Hepatocyte (in vitro differentiated cells): ENCODE results near the gene STARD8. TPM values are rescaled to one million over a fixed set of nuclear protein-coding genes. Genes with fewer than 3 reads are reported as not detected.

Source experiments
- DNase-seq: peaks from one replicate; pipeline ENCODE4 v3.0.0-alpha.2; 2016; ENCODE audit warnings: low spot score
- H2AFZ ChIP-seq: fragments of 200-600 bp; sonication (generic); 2 replicates; pipeline ENCODE4 v1.6.0; 2016; ENCODE audit warnings: antibody characterized with exemption, mild to moderate bottlenecking
- H3K27ac ChIP-seq: fragments of 200-600 bp; sonication (generic); 2 replicates; pipeline ENCODE4 v1.5.1; 2016; ENCODE audit warnings: mild to moderate bottlenecking
- H3K27me3 ChIP-seq: fragments of 200-600 bp; sonication (generic); 2 replicates; pipeline ENCODE4 v1.6.1; 2016
- H3K36me3 ChIP-seq: fragments of 200-600 bp; sonication (generic); replicated peaks from 2 replicates; pipeline ENCODE4 v1.5.1; 2016; ENCODE audit warnings: low read depth; ENCODE audit not compliant: insufficient read depth
- H3K4me1 ChIP-seq: fragments of 200-600 bp; sonication (generic); 2 replicates; pipeline ENCODE4 v1.5.1; 2016; ENCODE audit warnings: mild to moderate bottlenecking, moderate library complexity; ENCODE audit not compliant: insufficient read depth
- H3K4me2 ChIP-seq: fragments of 200-600 bp; sonication (generic); 2 replicates; pipeline ENCODE4 v1.6.0; 2016
- H3K4me3 ChIP-seq: fragments of 200-600 bp; sonication (generic); 2 replicates; pipeline ENCODE4 v1.5.1; 2016; ENCODE audit warnings: mild to moderate bottlenecking
- H3K79me2 ChIP-seq: fragments of 200-600 bp; sonication (generic); 2 replicates; pipeline ENCODE4 v1.6.0; 2017; ENCODE audit warnings: mild to moderate bottlenecking
- H3K9me2 ChIP-seq: fragments of 200-600 bp; sonication (generic); replicated peaks from 2 replicates; pipeline ENCODE4 v1.6.0; 2017; ENCODE audit warnings: mild to moderate bottlenecking; ENCODE audit not compliant: insufficient read depth
- H3K9me3 ChIP-seq: fragments of 200-600 bp; sonication (generic); 2 replicates; pipeline ENCODE4 v1.5.1; 2016; ENCODE audit warnings: low read depth, mild to moderate bottlenecking
- H4K20me1 ChIP-seq: fragments of 200-600 bp; sonication (generic); 2 replicates; pipeline ENCODE4 v1.6.0; 2016; ENCODE audit warnings: mild to moderate bottlenecking; ENCODE audit not compliant: insufficient read depth, poor library complexity, severe bottlenecking
- CTCF ChIP-seq: fragments of 200-600 bp; sonication (generic); IDR thresholded peaks from 2 replicates; pipeline ENCODE4 v1.5.1; 2016; ENCODE audit warnings: antibody characterized with exemption, mild to moderate bottlenecking; ENCODE audit not compliant: poor library complexity
- EZH2 ChIP-seq: fragments of 200-600 bp; sonication (generic); IDR thresholded peaks from 2 replicates; pipeline ENCODE4 v1.6.1; 2016; ENCODE audit warnings: antibody characterized with exemption, mild to moderate bottlenecking, borderline replicate concordance
- EZH2phosphoT487 ChIP-seq: fragments of 200-600 bp; sonication (generic); IDR thresholded peaks from one replicate; pipeline ENCODE4 v1.6.1; 2018; ENCODE audit warnings: antibody characterized with exemption, mild to moderate bottlenecking, low read depth, moderate library complexity; ENCODE audit not compliant: unreplicated experiment, severe bottlenecking
- WGBS: methylation state at CpG from one replicate; pipeline ENCODE4 v1.1.6; 2016; ENCODE audit warnings: low lambda C conversion rate; ENCODE audit errors: missing lambda C conversion rate; 5-methylcytosine and 5-hydroxymethylcytosine counted together
- polyA plus RNA-seq: library from polyadenylated mRNA; unstranded; fragments of >200 nt; fragmentation: Nextera tagmentation; extraction: Ambion mirVana; gene quantifications from 2 replicates; pipeline ENCODE4 v1.2.1, GENCODE V29; 2016
- small RNA-seq: library from RNA; depleted of rRNA; stranded (forward); fragments of <200 nt; gene quantifications from one replicate; pipeline ENCODE3, GENCODE V24; 2014
- total RNA-seq: library from RNA; depleted of rRNA; stranded (reverse); fragments of >200 nt; gene quantifications from 2 replicates; pipeline ENCODE4 v1.2.3, GENCODE V29; 2014

STARD8 gene
- total and polyA plus RNA-seq, 2 experiments from 2014 or later, result 1.1 to 3.3 TPM

DNA sequence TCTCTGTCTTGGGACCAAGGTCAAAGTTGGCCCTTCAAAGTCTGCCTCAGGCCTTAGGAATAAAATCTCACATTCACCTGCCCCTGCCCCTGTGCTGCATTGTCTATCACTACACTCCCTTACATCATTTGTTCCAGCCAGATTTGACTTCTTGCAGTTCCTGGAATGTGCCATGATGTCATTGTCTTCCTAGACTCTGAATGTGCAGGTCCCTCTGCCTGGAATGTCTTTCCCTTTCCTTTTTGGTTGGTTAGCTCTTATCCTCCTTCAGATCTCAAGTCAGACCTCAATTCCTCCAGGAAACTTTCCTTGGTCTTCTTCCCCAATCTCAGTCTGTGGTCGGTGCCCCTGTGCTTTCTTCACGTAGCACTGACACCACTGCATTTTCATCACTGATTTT lies 113.6 kb downstream of the STARD8 start:
- Histone ChIP-seq H3K27me3 (no peaks in the 10 kb centered on the region), H3K4me2 (no peak overlapping the region), H3K4me1 (no peaks in the 10 kb centered on the region), H3K9me3 (no peaks in the 10 kb centered on the region), H2AFZ (no peak overlapping the region), H3K27ac (no peak overlapping the region), H4K20me1 (no peaks in the 10 kb centered on the region), H3K79me2 (no peaks in the 10 kb centered on the region), H3K36me3 (no peaks in the 10 kb centered on the region), H3K4me3 (no peak overlapping the region), H3K9me2 (no peaks in the 10 kb centered on the region)
- WGBS, result 79% methylated on average over 2 of the region's 2 CpGs
- TF ChIP-seq EZH2phosphoT487, result no peak
- TF ChIP-seq EZH2, result no peak
- no peak for TF ChIP-seq CTCF
- no peak for DNase-seq

DNA sequence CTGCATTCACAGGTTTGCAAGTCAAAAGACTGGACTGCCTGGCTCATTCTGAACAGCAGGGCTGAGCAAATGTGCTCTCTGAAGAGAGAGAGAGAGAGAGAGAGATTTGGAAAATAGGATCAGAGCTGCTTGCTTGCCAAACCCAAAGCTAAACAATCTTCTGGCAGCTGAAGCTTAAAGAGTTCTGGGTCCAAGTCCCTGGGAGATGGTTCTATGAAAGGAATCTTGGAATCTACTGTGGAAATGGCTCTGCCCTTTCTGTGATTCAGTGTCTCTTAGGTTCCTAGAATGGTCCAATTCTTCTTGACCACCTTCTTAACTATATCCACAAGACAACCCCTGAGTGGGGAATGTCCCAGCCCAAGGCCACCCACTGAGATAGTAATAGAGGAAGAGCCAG lies 115.3 kb downstream of the STARD8 start:
- no peaks in the 10 kb centered on the region for H3K4me1 ChIP-seq
- no peaks in the 10 kb centered on the region for H3K9me3 ChIP-seq
- H3K79me2 ChIP-seq, result no peaks in the 10 kb centered on the region

GRCh38 chrX:68763481-68763880 lies 116.0 kb downstream of the STARD8 start:
- DNase-seq, result no peak
- no peaks in the 10 kb centered on the region for H4K20me1 ChIP-seq
- H3K9me2 ChIP-seq, result no peaks in the 10 kb centered on the region
- H3K27ac ChIP-seq, result no peak overlapping the region
- H3K4me2 ChIP-seq, result no peak overlapping the region
- no peak overlapping the region for H2AFZ ChIP-seq
- WGBS, result 91% methylated on average over 4 of the region's 4 CpGs
- no peaks in the 10 kb centered on the region for H3K36me3 ChIP-seq
- TF ChIP-seq EZH2, result no peak
- no peak for TF ChIP-seq CTCF
- TF ChIP-seq EZH2phosphoT487, result no peak
- no peaks in the 10 kb centered on the region for H3K27me3 ChIP-seq
- no peaks in the 10 kb centered on the region for H3K9me3 ChIP-seq
- no peaks in the 10 kb centered on the region for H3K4me1 ChIP-seq
- no peak overlapping the region for H3K4me3 ChIP-seq
- H3K79me2 ChIP-seq, result no peaks in the 10 kb centered on the region

More for the DNA sequence above, 115.3 kb downstream of the STARD8 start:
- no peaks in the 10 kb centered on the region for H3K36me3 ChIP-seq
- no peak for DNase-seq
- H3K4me3 ChIP-seq, result no peak overlapping the region
- H4K20me1 ChIP-seq, result no peaks in the 10 kb centered on the region
- H2AFZ ChIP-seq, result no peak overlapping the region
- no peaks in the 10 kb centered on the region for H3K9me2 ChIP-seq
- H3K27me3 ChIP-seq, result no peaks in the 10 kb centered on the region
- no peak overlapping the region for H3K27ac ChIP-seq
- H3K4me2 ChIP-seq, result no peak overlapping the region
- no peak for TF ChIP-seq EZH2
- TF ChIP-seq EZH2phosphoT487, result no peak
- no peak for TF ChIP-seq CTCF

Small RNA genes within 50 kb of the gene (small RNA-seq; reads per million reads assigned to genes)
- not detected for gene COX6CP12

Other genes with a start within 250 kb of the STARD8 start
- 5.6 and 10.3 TPM in 2 replicates for gene OPHN1, start 214.2 kb upstream of the STARD8 start, total RNA-seq
- gene OPHN1, start 214.2 kb upstream of the STARD8 start, polyA plus RNA-seq, result 4.5 and 4.8 TPM in 2 replicates
- gene YIPF6, start 148.6 kb upstream of the STARD8 start, total RNA-seq, result 40.2 and 45.5 TPM in 2 replicates
- 45.5 and 51.3 TPM in 2 replicates for gene YIPF6, start 148.6 kb upstream of the STARD8 start, polyA plus RNA-seq
- gene EFNB1, start 181.4 kb downstream of the STARD8 start, total RNA-seq, result 36.4 and 46.4 TPM in 2 replicates
- 33.5 and 35.1 TPM in 2 replicates for gene EFNB1, start 181.4 kb downstream of the STARD8 start, polyA plus RNA-seq